GM21528 (cell line): ENCODE data around the gene PSMD13.

Experiments
- ATAC-seq: cut with Tn5 transposase; IDR thresholded peaks from one replicate; pipeline ENCODE4 v1.9.1; 2021; ENCODE audit warnings: mild to moderate bottlenecking, moderate library complexity; ENCODE audit not compliant: unreplicated experiment, low FRiP score

Gene PSMD13

GRCh38 chr11:269146-269890 lies 32.5 kb downstream of the PSMD13 start:
- ATAC-seq = peak; percentile 72

DNA sequence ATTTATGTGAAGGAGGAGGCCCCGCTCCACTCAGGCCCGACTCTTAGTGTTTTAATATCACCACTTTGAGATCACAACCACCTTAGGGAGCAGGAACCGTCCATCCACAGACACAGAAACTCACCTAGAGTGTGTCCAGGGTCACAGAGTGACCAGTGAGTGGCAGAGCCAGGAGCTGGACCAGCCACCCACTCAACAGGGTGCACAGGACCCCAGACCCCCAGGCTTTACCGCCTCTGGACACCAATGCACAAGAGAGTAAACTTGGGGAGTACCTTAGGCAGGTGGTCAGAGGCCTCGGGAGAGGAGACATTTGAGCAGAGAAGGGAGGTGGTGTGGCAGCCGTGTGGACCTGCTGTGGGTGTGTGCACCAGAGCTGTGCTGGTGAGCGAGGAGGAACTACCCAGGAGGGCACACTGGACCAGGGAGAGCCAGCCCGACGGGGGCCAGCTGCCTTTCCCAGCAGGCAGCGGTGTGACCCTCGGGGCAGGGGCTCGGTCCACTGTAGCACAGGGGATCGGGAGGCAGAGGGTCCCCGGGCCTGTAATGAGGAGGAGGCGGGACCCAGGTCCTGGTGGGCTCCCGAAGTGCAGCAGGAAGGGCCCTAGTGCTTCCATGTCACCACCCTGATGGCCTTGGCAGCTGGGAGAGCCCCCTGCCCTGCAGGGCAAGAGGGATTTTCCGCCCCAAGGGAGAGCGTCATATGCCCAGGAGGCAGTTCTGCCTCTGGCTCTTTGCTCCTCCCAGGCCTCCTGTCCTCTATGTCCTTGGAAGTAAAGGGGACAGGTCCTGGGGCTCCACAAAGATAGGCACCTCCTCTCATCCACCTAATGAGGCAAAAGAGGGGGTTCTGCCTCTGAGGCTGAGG lies 33.9 kb downstream of the PSMD13 start:
- no peak for ATAC-seq

DNA sequence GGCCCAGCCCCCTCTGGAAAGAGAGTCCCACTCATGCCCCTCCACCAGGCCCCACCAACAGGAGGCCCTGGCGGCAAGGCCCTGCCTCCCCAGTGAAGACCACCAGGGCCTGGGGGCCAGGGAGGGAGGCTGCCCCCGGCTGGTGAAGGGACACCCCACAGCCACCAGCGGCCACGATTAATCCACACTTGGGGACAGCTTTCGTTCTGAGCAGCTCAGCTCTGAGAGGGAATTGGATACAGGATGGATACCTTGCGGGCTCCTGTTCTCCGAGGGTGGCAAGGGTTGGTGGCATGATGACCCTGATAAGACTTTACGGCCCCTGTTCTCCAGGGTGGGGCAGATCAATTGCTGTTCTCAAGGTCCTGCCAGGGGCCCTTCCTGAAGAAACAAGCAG lies 34.5 kb downstream of the PSMD13 start:
- no peak for ATAC-seq

- ATAC-seq = no peak
These were observed 35.6 kb downstream of the PSMD13 start for GRCh38 chr11:272195-272930.

DNA sequence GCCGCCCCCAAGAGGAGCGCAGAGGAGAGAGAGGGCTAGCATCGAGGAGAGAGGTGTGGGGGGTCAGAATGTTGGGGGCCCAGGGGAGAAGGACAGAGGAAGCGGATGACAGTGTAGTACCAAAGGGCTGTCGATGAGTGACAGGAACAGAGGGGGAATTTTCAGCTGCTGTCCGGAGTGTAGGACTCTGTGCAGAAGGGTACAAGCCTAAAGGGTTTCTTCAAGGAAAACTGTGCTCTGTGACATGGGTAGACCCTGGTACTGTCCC lies 36.1 kb downstream of the PSMD13 start:
- no peak for ATAC-seq

DNA sequence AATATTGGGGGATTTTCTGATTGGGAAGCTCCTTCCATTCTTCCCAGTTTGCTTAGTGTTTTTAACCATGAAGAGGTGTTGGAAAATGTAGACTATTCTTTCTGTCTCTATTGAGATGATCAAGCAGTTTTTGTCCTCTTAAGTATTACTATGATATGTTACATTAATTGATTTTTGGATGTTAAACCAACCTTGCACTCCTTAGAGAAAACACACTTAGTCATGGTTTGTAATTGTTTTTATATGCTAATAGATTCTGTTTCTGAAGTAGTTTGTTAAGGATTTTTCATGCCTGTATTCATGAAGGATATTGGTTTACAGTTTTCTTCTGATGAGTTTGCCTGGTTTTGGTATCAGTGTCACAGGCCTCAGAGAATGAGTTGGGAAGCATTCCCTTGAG lies 39.4 kb downstream of the PSMD13 start:
- ATAC-seq = no peak

DNA sequence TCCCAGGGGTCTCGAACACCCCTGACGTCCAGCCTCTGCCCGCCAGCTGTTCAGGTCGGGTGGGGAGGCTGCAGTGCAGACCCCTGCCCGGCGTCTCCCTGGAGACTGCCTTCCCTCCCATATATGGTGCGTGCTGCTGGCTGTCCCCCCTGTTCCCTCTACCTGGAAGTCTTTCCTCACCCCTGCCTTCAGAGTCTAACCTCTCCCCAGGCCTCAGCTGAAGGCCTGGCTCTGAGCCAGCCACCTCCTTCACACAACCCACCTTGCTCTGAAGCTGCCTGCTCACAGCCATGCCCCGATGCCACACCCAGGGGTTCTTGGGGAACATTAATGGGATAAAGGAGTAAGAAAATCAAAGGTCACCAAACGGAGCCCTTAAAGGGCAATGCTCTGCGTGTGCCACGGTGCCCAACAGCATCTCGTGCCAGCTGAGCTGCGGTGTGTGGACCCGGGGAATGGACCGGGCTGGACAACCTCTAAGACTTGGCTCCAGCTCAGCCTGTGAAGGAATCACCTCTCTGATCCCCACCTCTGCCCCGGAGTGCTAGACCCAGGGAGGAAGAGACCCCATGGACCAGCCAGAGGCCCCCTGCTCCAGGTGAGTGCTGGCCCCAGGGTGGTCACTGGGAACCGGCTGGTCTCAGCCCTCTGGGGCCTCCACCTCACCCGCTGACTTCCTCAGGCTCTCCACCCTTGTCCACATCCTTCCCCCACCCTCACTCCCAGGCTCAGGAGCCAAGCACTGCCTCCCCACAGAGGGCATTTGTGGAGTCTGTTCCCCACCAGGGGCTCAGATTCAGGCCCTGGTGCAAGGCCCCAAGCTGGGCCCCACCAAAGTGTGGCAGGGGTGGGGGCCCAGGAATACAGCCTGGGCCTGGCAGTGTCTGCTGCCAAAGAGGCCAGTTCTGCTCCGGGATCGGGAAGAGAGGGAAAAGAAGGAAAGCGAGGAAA lies 41.5 kb downstream of the PSMD13 start, which contains the start of gene NLRP6:
TSS of gene NLRP6 (plus strand) at position 407 of the 951 bp plus-strand sequence. CDS start at position 570, 163 bp downstream.
- ATAC-seq = no peak

GRCh38 chr11:279040-279965 lies 42.5 kb downstream of the PSMD13 start:
- ATAC-seq = no peak

- no peak for ATAC-seq
These were observed 43.4 kb downstream of the PSMD13 start for GRCh38 chr11:279966-280705.

DNA sequence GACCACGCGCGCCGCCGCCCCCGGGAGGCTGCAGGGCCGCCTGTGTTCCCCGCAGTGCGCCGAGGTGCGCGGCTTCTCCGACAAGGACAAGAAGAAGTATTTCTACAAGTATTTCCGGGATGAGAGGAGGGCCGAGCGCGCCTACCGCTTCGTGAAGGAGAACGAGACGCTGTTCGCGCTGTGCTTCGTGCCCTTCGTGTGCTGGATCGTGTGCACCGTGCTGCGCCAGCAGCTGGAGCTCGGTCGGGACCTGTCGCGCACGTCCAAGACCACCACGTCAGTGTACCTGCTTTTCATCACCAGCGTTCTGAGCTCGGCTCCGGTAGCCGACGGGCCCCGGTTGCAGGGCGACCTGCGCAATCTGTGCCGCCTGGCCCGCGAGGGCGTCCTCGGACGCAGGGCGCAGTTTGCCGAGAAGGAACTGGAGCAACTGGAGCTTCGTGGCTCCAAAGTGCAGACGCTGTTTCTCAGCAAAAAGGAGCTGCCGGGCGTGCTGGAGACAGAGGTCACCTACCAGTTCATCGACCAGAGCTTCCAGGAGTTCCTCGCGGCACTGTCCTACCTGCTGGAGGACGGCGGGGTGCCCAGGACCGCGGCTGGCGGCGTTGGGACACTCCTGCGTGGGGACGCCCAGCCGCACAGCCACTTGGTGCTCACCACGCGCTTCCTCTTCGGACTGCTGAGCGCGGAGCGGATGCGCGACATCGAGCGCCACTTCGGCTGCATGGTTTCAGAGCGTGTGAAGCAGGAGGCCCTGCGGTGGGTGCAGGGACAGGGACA lies 44.1 kb downstream of the PSMD13 start:
- ATAC-seq = no peak

- ATAC-seq = no peak
These were observed 44.8 kb downstream of the PSMD13 start for GRCh38 chr11:281486-282161.

- ATAC-seq = no peak
These were observed 45.4 kb downstream of the PSMD13 start for GRCh38 chr11:282171-282570.

- ATAC-seq = no peak
These were observed 46.0 kb downstream of the PSMD13 start for GRCh38 chr11:282630-283360.

GRCh38 chr11:283405-284104 lies 46.8 kb downstream of the PSMD13 start:
- ATAC-seq = no peak

DNA sequence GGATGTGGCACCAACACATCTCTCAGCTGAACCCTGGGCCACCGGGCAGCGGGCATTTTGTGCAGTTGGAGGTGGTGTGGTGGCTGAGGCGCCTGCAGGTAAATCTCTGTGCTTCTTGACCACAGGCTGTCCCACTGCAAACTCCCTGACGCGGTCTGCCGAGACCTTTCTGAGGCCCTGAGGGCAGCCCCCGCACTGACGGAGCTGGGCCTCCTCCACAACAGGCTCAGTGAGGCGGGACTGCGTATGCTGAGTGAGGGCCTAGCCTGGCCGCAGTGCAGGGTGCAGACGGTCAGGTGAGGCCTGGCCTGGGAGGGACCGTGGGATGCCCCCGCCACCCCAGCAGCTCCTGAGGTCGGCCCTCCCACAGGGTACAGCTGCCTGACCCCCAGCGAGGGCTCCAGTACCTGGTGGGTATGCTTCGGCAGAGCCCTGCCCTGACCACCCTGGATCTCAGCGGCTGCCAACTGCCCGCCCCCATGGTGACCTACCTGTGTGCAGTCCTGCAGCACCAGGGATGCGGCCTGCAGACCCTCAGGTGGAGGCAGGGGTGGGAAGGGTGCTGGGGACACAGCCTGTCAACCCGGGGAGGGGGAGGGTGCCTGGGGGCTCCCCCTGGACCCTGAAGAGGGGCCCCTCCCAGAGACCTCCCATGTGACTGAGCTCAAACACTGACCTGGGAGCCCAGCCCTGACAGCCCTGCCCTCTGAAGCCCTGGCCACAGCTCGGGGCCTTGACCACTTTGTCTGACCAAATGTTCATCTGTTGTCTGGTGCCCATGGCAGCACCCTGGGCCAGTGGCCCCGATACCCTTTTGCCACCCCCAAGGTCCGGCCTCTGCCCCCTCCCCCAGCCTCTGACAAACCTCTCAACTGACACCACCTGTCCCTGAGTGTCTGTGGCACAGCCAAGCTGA lies 47.6 kb downstream of the PSMD13 start:
- ATAC-seq = no peak
